HS-5 (cell line): ENCODE results near the gene OXSR1.
"Not testable (repeated sequence)": the region's sequence is repeated elsewhere in the genome, so short reads cannot be mapped to it uniquely, and the experiment has no call there.

Source experiments
- DNase-seq: peaks from one replicate; pipeline ENCODE4 v3.0.0-alpha.2; 2012; ENCODE audit warnings: low read depth

Gene OXSR1

GRCh38 chr3:38128303-38128655 is 37.1 kb upstream of the OXSR1 start:
- DNase-seq: no peak

DNA sequence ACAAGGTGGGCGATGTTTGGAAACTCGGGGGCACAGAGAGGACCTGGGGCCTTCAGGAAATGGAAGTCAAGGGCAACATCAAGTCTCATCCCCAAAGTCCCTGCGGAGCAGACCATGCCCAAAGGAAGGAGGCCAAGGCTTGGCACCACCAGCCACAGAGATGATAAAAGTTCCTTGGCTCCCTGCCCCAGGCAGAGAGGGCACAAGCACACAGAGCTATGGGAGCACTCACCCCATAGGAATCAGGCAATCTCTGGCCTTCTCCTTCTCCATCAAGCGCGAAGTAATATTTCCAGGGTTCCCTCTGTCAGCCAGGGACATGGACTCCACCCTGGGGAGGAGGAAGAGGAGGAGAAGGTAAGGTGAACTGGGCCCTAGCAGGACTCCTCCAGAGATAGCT is 36.3 kb upstream of the OXSR1 start:
- no peak for DNase-seq

DNA sequence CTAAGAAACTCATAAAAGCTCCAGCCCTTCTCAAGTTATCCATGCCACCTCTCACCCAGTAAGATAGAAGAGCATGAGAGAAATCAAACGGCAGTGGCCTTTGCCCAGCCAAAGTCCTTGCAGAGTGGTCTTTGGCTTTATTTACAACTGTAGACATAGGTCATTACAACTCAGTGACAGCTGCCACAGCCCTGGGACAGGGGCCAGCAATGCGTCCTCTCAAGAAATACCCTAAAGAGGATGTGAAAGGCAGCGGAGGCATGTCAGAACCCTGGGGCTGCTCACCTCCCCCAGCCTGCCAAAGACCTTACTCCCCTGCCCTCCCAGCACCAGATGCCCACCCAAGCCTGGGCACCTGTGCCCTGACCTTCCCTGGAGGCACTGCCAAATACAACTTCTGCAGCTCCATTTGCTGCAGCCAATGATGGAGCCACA is 34.7 kb upstream of the OXSR1 start:
- no peak for DNase-seq

GRCh38 chr3:38131621-38132369 is 33.5 kb upstream of the OXSR1 start:
- DNase-seq: no peak

GRCh38 chr3:38133209-38133556 is 32.2 kb upstream of the OXSR1 start:
- no peak for DNase-seq

- no peak for DNase-seq
Measured at GRCh38 chr3:38133557-38134405, 31.6 kb upstream of the OXSR1 start.

- not testable (repeated sequence) for DNase-seq
Measured at GRCh38 chr3:38134517-38135143, 30.7 kb upstream of the OXSR1 start.

- DNase-seq: not testable (repeated sequence)
Measured at GRCh38 chr3:38135621-38136277, 29.6 kb upstream of the OXSR1 start.

- DNase-seq: no peak
Measured at GRCh38 chr3:38136393-38136776, 29.0 kb upstream of the OXSR1 start.

GRCh38 chr3:38136777-38137614 is 28.3 kb upstream of the OXSR1 start, which contains the start of gene ACAA1:
ACAA1 (minus strand) TSS chr3:38137127; CDS start chr3:38137035, 92 bp downstream.
- peak; percentile 94 for DNase-seq

DNA sequence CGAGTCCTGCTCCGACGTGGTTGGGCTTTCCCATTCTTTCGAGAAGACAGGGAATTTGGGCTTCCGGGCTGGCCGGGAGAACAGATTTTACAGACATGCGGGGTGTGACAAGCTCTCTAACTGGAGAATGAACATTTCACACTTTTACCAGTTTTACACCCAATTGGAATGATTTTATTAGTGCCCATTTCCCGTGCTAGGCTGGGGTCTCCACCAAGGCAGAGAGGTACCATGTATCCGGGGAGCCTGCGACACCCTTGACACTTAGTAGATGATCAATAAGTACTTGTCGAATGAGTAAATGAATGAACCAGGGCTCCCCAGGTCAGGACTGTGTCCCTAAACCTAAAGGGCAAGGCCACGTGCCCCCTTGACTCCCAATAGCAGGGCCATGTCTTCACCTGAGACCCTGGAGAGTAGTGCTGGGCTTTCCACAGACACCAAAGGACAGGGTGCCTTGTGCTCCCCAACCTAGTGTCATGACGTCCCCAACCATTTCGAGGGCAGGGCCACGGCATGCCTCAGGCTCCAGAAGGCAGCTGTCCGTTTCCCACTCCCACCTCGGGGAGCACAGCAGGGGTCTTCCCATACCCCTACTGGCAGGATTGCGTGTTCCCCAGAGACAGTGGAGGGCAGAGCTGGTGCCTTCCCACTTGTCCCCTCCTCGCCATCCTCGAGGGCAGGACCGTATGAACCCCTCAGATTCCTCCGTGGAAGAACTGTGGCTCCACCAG is 27.6 kb upstream of the OXSR1 start:
- DNase-seq: no peak

GRCh38 chr3:38138349-38139190 is 26.8 kb upstream of the OXSR1 start, which contains the start of gene MYD88:
MYD88 (plus strand) TSS chr3:38138661; CDS start chr3:38138701, 40 bp downstream.
- no peak for DNase-seq

DNA sequence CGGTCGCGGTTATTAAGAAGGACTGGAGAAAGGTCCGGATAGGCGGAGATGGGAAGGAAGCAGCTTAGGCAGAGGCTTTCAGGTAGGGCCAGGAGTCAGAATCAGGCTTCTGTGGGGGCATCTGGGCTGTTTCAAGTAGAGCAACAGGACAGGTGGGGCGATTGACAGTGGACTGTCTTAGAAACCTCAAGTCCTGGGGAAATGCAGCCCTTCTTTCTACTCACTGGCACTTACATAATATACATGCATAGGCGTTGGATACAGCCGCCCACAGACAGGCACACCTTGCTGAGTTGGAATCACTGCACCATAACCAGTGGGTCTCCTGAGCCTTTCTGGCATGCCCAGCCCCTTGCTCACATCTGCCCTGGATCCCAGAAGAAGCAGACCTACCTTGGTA is 26.1 kb upstream of the OXSR1 start:
- DNase-seq: no peak

DNA sequence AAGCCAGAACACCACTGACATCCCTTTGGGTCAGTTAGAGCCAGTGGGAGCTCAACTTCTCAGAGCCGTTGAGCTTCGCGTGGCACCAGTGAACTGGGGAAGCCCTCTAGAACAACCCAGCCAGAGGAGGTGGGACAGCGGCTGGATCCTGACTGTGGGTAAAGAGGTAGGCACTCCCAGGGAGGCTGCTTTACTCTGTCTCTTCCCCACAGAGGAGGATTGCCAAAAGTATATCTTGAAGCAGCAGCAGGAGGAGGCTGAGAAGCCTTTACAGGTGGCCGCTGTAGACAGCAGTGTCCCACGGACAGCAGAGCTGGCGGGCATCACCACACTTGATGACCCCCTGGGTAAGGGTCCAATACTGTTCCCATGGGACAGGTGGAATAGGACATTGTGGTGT is 25.7 kb upstream of the OXSR1 start:
- no peak for DNase-seq

DNA sequence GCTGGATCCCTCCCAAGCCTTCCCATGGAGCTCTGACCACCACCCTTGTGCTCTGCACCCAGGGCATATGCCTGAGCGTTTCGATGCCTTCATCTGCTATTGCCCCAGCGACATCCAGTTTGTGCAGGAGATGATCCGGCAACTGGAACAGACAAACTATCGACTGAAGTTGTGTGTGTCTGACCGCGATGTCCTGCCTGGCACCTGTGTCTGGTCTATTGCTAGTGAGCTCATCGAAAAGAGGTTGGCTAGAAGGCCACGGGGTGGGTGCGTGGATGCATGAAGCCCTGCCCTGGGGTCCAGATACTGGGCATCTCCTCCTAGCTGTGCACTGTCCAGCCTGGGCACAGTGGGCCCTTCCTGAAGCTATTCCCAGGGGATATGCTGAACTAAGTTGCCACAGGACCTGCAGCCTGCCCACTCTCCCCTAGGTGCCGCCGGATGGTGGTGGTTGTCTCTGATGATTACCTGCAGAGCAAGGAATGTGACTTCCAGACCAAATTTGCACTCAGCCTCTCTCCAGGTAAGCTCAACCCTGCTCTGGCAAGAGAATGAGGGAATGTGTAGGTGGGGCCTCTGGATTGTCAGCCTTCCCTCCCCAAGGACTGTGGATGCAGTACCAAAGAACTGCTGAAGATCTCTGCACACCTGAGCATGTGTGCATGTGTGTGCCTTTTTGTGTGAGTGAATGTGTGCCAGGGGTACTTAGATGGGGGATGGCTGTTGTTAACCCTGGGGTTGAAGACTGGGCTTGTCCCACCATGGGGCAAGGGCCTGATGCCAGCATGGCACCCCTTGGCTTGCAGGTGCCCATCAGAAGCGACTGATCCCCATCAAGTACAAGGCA is 24.8 kb upstream of the OXSR1 start:
- DNase-seq: no peak

GRCh38 chr3:38141173-38141951 is 24.0 kb upstream of the OXSR1 start:
- DNase-seq: no peak

DNA sequence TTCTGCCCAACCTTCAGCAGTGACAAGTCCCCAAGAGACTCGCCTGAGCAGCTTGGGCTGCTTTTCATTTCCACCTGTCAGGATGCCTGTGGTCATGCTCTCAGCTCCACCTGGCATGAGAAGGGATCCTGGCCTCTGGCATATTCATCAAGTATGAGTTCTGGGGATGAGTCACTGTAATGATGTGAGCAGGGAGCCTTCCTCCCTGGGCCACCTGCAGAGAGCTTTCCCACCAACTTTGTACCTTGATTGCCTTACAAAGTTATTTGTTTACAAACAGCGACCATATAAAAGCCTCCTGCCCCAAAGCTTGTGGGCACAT is 23.4 kb upstream of the OXSR1 start:
- no peak for DNase-seq

GRCh38 chr3:38142959-38143358 is 22.4 kb upstream of the OXSR1 start:
- no peak for DNase-seq
